Hippocampal formation (tissue), 2 donors: Measurements from ENCODE around the gene KRT222.

Experiments
- DNase-seq, 2 donors: peaks; one replicate each; lab custom pipeline; 2025; lab: John Stamatoyannopoulos, UW

Gene KRT222

DNA sequence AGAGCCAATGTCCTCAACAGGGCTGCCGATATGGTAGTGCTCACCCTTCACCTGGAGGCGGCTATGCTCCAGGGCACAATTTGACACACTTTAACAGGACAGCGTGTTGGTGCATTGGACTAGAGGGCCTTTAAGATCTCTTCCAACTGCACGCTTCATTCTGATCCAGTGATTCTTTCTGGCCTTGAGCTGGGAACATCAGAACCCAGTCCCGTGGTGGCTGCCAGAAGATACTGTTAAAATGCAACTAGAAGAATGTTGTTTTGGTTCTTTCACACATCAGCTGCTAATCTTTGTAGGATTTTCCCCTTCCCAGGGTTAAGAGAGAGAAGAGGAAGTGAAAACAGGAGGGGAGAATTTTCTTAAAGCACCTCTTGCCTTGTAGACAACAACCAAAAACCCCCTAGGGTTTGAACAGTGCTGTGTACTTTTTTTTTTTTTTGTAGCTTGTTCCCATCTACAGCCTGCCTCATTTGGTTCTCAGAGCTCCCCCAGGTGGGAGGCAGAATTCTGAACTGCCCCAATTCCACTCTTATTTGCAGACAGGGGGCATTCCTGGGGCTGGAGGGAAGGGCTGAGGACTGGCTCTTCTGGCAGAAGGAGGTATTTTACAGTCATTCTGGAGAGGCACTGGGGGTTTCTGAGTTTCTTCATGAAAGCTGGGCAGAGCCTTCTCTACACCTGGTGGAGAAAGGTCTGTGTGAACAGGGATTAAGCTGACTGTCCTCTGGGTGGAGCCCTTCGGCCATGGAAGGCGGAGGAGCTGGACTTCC lies 49.7 kb downstream of the KRT222 start:
- DNase-seq = no peak

DNA sequence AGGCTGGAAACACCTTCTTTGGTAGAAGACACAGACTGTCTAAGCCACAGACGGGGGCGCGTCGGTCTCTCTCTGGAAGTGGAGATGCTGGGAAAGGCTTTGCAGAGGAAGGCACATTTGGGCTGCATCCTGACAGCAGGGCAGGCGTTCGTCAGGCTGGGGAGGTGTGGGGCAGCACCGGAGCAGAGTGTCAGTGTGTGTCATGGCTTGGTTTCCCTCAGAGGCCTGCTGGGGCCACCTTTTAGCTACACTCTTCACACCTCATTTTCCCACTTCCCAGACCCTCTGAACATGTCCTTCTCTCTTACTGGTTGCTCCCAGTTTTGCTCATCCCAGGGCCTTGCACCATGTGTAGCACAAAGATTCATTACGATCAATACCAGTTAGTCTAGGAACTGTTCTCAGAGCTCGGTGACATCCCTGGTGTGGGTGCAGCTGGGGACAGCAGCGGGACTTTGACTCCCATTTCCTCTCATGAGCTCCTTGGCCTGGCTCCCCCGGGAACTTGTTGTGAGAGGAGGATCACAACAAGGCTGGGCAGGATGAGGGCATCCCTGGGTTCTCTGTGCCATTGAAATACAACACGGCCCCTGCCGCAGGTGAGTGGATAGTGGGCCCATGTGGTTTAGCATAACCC lies 50.4 kb downstream of the KRT222 start:
- DNase-seq = no peak

DNA sequence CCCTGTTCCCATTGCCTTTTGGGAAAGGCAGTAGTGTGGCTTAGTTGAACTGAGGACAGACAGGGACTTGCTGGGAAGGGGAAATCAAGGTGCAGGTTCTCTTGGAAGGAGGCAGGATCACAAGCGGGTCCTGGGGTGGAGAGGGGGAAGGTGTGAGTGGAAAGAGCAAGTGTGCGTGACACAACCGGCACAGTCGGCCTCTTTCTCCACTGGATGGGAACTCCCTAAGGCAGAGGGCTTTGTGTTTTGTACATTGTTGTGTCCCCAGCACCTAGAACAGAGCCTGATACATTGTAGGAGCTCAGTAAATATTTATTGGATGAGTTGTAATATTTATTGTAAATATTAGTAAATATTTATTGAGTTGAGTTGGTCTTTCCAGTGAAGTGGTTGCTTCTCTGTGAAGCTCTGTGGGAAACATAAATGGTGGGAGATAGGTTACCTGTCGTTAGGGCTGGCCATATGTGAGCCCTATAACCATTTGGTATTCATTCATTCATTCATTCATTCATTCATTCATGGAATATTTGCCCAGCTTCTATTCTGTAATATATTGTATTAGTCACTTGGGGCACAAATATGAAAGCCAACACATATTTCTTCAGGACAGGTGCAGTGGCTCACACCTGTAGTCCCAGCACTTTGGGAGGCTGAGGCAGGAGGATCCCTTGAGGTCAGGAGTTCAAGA lies 51.4 kb downstream of the KRT222 start:
- DNase-seq = no peak

DNA sequence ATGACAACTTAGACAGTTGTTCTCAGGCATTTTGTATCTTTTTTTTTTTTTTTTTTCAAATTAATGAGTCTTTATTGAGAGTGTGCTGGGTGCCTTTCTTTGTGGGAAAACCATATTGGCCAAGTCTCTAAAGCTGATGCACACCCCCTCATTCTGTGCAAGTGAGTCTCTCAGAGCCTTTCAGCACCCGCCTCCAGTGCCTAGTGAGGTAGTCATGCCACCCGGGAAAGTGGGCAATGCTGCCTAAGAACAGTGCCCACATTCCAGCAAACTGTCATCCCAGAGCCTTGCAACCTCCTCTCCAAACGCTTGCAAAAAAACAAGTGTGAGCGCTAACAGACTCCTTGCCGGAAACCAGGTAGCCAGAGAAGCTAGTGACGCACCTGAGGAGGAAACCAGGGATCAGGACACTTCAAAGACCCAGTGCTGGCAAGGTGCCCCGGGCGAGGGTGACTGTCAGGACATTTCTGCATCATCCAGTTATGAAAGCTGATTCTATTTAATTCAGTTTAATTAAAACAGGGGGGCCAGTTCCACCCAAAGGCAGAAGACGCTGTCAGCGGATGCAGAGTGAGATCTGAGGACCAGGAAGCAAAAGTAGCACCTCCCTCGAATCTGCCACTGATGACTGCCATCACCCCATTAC lies 52.3 kb downstream of the KRT222 start:
- DNase-seq = peak in 1 of 2 donors; percentile 48

DNA sequence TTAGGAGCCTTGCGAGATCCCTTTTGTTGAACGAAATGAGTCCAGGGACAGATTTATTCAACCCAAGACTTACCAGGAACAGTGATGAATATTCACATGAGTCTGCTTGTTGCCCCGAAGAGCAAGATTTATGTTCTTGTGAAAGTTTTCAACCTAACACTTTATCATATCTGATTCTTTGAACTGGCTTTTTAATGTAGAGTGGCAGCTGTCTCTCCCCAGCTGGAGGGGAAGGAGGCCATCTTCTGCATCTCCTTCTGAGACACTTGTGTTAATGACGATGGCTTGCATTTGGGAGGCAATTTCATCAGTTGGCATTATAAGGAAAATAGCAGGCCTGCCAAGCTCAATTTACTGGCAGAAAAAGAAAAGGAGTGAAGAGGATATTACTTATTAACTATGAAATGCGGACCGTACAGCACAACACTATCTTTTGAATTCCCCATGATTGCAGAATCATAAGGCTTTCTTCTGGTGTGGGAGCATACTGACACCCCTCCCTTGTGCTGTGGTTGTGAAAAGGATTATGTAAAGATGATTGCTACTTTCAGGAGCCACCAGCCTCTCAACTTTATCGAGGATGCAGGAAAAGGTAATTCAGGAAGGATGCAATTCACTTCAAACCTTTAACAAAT lies 53.0 kb downstream of the KRT222 start:
- no peak for DNase-seq

DNA sequence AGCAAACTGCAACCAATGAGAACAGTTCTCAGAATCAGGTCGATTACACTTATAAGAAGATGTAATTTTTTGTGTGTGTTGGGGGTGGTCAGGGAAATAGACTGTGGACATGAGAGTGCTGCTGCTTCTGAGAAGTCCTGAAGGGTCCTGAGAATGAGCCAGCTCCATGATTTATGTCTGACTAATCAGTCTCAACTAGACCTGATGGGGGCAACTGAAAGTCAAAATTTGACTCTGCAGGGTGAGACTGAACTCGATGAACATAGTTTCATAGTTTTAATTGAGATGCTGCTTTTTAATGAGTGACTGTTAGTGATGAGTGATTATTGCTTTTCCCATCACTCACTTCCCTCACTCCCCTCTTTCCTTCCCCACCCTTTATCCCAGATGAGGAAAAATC lies 54.6 kb downstream of the KRT222 start:
- no peak for DNase-seq

DNA sequence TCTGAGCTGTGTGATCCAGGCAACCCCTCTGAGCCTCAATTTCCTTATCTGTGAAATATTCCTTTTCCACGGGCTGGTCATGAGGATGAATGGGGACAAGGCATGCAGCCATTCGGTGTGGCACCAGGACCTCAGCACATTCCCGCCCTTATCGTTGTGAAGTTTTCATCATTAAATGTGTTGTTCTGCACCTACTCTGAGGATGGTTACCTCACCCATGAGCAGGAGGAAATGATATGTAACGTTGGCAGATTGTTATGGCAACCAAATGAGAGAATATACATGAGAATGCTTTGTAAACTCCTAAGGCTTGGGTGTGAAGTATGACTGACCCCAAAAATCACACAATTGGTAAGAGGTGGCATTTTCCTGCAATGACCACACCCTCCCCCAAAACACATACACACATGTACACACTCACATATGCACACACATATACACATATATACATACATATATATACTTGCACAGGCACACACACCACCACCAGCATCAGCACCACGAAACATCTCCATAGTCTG lies 56.9 kb downstream of the KRT222 start:
- DNase-seq = no peak

DNA sequence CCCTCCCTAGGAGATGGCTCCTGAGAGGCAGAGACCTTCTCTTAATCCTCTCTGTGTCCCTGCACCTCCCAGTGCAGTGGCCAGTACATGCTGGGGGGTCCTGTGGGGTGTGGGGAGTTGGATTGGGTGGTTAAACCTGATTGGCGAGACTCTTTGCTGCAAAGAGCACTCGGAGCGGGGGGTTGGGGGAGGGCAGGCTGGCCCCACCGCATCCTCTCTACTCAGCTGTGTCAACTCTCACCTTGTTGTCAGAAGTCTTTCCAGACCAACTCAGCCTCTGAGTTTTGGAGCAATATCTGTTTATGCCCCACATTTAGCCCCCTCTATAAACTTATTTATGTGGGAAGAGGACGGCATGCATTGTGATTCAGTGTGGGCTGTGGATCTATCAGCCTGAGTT lies 57.3 kb downstream of the KRT222 start:
- no peak for DNase-seq

DNA sequence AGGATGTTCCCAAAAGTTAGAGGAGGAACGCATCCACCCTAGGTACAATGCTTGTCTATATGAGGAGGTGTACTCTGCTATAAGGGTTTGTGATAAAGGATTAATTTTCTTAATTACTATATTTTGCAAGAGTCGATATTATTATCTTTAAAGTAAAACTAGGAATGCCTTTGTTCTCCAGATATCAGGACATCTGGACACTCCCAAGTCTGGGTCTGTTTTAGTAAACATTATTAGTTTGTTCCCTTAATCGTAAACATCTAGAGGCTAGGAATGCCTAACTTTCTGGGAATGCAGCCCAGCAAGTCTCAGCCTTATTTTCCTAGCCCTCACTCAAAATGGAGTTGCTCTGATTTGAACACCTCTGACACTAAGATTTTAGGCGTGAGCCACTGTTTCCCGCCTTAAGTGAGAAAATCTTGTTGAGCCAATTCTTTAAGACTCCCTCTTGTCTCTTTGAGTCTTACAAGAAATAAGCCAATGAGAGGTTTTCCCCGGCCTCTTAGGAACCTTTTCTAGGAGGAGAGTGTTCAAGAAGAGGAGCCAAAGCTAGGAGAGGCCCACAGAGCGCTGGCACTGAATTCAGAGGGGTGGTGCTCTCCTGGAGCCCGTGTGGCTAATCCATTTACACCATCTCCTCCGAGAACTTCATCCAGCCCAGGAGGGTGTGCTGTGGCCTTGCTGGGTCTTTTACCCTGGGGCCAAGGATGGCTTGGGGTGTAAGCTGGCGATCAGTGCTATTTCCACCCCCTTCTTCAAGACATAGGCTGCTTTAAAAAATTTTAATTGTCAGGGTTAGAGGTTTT lies 58.2 kb downstream of the KRT222 start:
- DNase-seq = no peak

DNA sequence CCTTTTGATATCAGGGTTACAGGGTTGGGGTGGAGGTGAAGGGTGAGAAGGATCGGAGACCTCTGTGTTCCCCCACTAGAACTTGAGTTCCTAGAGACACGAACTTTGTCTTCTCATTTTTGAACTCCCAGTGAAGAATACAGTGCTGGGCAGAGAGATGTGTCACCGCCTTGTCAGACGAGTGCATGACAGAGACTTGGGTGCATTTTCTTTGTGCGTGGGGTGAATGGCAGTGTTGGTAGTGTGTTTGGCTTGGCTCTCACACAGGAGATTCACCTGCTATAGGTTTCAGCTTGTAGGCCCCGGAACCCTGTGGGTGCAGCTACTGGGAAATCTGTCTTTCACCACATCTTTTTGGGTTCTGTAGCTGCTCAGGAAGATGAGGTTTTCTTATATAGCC lies 59.7 kb downstream of the KRT222 start:
- no peak for DNase-seq
